GM18526 (cell line): ENCODE results near the gene TACR2.

Experiments
- POLR2A ChIP-seq: IDR thresholded peaks from 3 replicates; pipeline ENCODE4 v1.6.1; 2011; ENCODE audit not compliant: insufficient read length; ENCODE audit errors: extremely low read depth

The TACR2 gene

DNA sequence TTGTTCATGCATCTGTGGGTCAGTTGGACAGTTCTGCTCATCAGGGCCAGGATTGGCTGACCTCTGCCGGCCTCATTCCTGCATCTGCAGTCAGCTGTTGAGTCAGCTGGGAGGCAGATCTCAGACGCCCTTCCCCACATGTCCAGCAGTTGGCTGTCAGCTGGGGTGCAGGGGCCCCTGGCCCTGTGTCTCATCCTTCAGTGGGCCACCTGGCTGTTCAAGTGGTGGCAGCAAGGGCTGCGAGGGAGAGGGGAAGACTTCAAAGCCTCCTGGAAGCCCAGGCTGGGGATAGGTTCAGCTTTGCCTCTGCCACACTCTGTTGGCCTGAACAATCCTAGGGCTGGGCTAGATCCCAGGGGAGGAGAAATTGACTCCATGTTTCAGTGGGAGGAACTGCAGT is 33.2 kb downstream of the TACR2 start:
- TF ChIP-seq POLR2A: no peak

DNA sequence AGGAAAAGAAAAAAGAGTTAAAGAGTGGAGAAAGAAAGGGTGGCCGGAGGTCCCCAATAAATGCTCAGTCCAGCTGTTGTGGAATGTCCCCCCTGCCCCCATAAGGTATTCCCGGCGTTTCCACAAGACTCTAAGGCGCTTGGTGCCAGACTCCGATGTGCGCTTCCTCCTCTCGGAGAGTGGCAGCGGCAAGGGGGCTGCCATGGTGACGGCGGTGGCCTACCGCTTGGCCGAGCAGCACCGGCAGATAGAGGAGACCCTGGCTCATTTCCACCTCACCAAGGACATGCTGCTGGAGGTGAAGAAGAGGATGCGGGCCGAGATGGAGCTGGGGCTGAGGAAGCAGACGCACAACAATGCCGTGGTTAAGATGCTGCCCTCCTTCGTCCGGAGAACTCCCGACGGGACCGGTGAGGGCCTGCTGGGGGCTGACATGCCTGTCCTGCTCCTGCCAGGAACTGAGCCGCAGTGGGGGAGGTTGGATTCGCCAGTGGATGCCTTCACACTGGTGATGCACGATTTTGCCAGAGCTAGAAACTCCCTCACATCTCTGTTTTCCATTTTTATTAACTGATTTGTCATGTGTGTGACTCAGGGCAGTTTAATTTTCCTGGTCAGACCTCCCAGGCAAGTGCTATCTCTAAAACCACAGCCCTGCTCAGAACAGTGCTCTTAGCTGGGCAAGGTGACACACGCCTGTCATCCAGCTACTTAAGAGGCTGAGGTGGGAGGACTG is 34.2 kb downstream of the TACR2 start:
- TF ChIP-seq POLR2A: no peak

DNA sequence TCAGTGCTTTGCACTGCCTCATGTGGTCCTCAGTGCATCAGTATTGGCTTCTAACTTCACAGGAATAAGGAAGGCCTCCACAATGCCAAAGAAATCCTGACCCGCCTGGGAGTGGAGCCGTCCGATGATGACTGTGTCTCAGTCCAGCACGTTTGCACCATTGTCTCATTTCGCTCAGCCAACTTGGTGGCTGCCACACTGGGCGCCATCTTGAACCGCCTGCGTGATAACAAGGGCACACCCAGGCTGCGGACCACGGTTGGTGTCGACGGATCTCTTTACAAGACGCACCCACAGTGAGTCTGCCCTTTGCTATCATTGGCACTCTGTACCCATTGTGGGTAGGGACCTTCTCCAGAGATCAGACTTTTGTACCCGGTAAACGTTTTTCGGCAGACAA is 36.9 kb downstream of the TACR2 start:
- no peak for TF ChIP-seq POLR2A

DNA sequence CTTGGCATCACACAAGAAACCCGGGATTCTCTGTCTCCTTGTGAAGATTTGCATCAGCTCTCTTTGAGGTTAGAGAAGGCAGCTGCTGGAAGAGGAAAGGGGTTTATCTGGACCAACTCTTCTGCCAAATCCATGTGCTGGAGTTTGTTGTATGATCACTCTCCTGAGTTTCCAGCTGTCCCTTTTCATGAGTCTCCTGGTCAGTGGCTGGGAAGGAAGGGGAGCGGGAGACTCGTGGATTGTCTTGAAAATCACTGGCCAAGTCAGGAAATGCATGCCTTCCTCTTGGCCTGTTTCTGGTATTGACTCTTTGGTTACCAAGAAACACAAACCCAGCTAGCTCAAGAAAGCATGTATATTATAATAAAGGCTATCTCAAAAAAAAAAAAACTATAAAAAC is 38.8 kb downstream of the TACR2 start:
- TF ChIP-seq POLR2A: no peak

DNA sequence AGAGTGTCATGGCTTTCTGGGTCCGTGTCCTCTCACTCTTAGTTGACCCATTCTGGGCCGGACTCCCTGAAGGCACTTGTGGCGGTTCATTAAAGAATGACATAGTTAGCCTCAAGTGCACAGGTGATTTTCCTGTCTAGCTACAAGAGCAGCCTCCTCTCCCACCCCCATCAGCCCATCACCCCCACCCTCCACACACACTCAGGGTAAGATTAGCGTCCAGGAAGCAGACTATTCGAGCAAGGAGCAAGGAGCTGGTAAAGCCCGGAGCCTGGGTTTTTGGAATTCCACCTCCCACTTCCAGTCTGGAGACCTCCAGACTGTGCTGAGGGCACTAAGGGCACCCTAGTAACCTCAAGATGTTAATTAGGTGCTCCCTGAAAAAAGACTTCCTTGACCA is 39.5 kb downstream of the TACR2 start:
- no peak for TF ChIP-seq POLR2A

DNA sequence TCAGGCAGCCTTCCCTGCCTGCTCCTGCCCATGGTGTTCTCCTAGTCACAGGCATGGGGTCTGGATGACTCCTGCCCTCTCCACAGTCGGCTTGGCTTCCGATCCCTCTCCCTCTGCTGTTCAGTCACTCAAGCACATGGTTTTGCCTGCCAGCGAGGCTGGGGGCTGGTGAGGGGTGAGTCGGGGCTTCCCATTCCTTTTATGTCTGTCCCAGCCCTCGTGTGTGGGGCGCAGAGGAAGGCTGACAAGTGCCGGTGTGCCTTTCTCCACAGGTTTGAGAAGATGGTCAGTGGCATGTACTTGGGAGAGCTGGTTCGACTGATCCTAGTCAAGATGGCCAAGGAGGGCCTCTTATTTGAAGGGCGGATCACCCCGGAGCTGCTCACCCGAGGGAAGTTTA is 40.1 kb downstream of the TACR2 start:
- no peak for TF ChIP-seq POLR2A

DNA sequence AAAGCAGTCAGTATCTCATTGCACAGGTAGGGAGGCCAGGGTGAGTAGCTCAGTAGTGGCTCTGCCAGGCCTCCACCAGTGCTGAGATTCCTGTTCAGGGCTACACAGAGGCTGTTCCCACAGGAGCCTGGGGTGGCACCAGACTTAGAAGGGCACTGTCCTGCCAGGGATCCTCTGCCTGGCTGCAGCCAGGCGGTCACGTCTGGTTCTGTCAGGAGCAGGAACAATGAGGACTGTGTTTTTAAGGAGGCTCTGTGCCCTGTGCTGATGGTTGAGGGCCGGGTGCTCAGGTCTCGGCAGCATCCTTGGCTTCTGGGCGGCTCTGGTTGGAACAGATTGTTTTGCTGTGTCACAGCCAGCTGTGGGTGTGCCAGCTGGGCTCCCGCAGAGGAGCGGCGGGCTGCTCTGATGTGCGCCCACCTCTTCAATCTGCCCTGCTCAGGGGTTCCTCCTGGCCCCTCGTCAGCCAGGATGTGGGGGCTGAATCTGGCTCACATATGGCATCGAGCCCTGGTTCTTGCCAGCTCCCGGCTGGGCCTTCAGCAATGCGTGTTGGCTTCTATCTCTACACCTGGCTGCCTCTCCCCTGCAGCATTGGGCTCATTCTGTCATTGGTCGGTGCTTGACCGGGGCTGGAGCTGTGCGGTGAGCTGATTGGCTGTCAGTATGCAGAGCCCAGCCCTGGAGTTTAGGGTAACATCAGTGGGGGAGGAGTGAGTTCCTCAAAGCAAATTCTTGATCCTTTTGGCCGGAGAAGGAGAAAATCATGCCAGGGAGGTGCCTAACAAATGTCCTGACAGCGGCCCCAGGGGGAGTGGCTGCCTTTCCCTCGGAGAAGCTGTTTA is 41.2 kb downstream of the TACR2 start:
- no peak for TF ChIP-seq POLR2A

DNA sequence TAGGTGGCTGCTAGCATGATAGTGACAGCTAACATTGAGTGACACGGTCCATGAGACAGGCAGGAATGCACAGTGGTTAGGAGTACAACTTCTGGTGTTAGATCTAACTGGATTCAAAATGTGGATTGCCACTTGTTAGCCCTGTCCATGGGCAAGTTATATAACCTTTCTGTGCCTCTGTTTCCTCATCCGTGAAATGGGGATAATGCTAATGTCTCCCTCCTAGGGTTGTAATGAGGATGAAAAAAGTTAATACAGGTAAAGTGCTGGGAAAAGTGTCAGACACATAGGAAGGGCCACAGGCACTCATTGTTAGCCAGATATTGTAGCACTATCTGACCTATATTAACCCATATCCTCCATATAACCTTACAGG is 41.8 kb downstream of the TACR2 start:
- TF ChIP-seq POLR2A: no peak

DNA sequence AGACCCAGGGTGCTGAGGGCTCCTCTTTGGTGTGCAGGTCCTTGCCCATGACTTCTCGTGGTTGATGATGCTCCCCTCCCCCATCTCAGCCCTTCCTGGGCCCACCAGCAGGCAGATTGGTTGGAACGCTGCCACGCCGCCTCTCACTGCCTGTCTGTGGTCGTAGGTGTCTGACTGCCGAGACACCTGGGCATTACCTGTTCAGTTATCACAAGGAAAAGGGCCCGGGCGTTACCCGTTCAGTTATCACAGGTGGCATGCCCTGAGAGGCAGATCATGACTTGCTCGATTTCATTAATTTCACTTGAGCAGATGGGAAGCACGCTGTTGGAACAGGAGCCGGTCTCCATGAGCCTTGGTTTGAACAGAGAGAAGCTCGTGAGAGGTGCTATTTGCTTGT is 42.5 kb downstream of the TACR2 start:
- TF ChIP-seq POLR2A: no peak

DNA sequence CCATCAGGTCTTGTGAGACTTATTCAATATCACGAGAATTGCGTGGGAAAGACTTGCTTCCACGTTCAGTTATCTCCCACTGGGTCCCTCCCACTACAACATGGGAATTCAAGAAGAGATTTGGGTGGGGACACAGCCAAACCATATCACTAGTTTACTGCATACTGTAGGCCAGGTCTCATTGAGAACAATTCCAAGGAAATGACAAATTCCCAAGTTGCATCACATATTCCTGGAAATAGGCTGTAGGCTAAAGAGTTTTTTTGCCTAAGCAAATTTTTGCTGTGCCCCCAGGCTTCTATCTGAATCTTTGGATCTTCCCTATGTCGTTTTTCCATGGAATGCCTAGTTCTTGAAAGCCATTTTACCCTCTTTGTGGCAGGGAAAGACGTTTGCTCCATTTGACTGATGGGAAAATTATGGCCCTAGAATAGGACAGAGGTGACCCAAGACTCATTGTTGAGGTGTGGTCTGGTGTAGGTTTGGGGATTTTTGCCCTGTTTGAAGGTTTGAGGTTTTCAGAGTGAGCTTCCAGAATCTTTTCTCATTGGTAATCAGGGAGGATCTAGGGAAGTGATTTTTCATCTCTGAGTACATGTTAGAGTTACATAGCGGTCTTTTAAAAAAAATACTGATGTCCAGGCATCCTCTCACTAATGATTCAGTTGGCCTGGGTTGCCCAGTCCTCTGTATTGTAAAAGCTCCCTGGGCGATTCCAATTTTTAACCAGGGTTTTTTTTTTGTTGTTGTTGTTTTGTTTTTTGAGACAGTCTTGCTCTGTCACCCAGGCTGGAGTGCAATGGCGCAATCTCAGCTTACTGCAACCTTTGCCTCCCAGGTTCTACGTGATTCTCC is 44.4 kb downstream of the TACR2 start:
- no peak for TF ChIP-seq POLR2A

DNA sequence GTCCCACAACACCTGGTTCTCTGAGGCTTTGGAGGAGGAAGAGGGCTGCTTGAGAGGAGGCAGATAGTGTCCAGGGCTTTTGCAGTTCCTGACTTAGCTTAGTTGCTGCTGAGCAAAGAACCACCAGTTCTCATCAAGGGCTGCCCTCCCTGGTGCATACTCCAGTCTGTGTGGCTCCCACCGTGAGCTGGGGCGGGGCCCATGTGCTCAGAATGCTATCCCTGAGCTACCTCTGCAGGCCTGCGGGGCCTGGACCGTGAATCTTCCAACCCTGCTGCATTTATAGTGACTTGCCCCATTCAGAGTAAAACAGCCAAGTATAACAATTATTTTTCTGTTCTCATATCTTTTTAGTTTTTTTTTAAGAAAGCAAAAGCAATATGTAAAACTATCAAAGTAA is 49.2 kb downstream of the TACR2 start:
- TF ChIP-seq POLR2A: no peak

DNA sequence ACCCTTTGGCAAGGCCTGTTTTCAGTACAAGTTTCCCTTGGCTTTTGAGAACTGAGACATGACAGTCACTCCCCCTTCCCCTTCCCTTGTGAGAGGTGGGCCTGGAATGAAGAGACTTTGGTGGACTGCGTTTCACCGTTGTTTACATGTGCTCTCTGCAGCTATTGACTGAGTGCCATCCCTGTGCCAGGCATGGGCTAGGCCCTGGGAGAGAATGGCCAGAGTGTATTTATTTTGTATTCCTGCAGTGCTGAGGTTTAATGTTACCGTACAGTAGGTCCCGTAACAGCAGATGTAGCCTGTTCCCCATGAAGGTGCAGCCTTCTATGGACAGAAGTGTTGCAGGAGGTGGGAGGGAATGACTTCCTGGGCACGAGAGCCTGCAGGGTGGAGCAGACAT is 50.0 kb downstream of the TACR2 start:
- no peak for TF ChIP-seq POLR2A

DNA sequence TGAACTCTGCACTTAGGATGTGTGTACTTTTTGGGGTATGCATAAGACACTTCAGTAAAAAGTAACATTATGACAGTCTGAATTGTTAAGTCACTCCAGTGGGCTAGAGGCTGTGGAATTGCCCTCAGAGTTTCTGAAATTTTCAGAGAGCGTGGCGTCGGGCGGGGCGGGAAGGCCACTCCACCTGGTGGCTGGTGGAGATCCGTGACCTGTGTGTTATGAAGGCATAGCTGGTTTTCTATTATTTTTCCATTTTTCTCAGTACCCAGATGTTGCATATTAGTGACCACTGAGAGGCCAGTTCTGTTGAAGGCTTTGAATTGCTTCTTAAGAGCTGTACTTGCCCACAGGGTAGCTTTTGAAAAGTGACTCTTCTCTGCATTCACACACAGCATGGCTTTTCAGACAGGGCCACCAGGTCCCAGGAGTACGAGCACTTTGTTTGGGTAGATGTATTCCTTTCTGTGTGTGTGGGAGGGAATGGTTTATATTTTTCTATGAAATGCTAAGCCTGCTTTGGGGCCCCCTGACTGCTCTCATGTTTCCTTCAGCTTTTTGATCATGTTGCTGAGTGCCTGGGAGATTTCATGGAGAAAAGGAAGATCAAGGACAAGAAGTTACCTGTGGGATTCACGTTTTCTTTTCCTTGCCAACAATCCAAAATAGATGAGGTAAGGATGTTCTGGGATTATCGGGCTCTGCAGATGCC is 52.3 kb downstream of the TACR2 start:
- no peak for TF ChIP-seq POLR2A

DNA sequence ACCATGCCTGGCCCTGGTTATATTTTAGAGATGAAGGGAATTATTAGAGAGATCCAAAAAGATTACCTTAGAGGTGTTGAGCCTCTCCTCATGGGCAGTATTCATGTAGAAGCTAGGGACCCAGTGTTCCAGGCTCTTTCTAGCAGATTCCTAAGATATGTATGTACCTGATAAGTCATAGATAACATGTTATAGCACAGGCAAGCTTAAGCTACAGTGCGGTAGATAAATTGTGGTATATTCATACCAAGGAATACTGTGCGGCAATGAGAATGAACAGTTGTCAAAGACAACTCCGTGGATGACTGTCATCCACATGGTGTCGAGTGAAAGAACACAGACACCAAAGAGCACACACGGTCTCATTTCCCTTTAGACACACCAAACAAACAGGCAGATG is 53.1 kb downstream of the TACR2 start:
- TF ChIP-seq POLR2A: no peak

DNA sequence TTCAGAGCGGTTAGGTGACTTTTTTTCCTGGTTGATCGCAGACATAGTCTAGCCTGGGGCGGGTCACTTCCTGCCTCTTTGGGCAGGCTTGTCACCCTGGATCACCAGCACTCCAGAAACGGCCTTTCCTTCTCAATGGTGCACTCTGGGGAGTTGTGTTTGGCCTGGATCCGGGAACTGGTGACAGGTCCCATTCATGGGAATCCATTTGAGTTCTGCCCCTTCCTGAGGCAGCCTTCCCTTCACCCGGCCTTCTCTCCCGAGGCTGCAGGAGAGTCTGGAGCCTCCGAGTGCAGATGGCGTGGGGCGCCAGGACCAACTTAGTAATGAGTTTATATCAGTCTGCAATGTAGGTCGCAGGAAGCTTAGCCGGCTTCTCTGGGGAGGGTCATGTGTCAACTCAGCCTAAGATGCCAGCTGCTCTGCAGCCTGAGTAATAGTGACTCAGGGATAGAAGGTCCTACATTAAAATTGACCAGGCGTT is 54.2 kb downstream of the TACR2 start:
- TF ChIP-seq POLR2A: no peak
